Heart right ventricle (tissue), 16 donors: ENCODE data around the gene FBXO38. TPM values are rescaled to one million over a fixed set of nuclear protein-coding genes. Genes with fewer than 3 reads are reported as not detected.

Source experiments
- ATAC-seq, 8 donors: fragments of 200-7000 bp; cut with Tn5 transposase; one replicate each; pipeline ENCODE4 v1.9.1; 2020; ENCODE audit warnings: mild to moderate bottlenecking in 8 of 8, moderate library complexity in 8 of 8, moderate number of reproducible peaks in 1 of 8
- DNase-seq, 2 donors: peaks; one replicate each; pipeline ENCODE4 v3.0.0-alpha.2; 2020
- H3K27ac ChIP-seq, 10 donors: fragments of 200-600 bp; sonication (generic) in 2 of 10; one replicate each; pipeline versions ENCODE4 v1.5.0 to v1.8.0; 2020 to 2022; ENCODE audit warnings: mild to moderate bottlenecking in 3 of 10
- H3K27me3 ChIP-seq, 7 donors: fragments of 200-600 bp; one replicate each; pipeline ENCODE4 v1.8.0; 2021 to 2022; ENCODE audit warnings: mild to moderate bottlenecking in 2 of 7
- H3K36me3 ChIP-seq, 9 donors: fragments of 200-600 bp; sonication (generic) in 1 of 9; one replicate each; pipeline versions ENCODE4 v1.5.0 to v1.8.0; 2020 to 2022; ENCODE audit warnings: mild to moderate bottlenecking in 2 of 9
- H3K4me1 ChIP-seq, 9 donors: fragments of 200-600 bp; sonication (generic) in 1 of 9; one replicate each; pipeline versions ENCODE4 v1.5.0 to v1.8.0; 2020 to 2022; ENCODE audit warnings: mild to moderate bottlenecking in 4 of 9
- H3K4me3 ChIP-seq, 10 donors: fragments of 200-600 bp; sonication (generic) in 2 of 10; one replicate each; pipeline versions ENCODE4 v1.5.0 to v1.8.0; 2020 to 2022; ENCODE audit warnings: mild to moderate bottlenecking in 7 of 10, moderate library complexity in 2 of 10
- H3K9me3 ChIP-seq, 11 donors: fragments of 200-600 bp in 10 of 11; sonication (generic) in 2 of 11; one replicate each; pipeline versions ENCODE4 v1.5.0 to v1.8.0; 2013 to 2022; ENCODE audit warnings: mild to moderate bottlenecking in 2 of 11, control low read depth in 1 of 11, moderate library complexity in 1 of 11
- WGBS, 2 donors: extraction: QIAGEN DNeasy Blood & Tissue Kit; methylation state at CpG; one replicate each; pipeline ENCODE4 v1.1.7; 2013; ENCODE audit warnings: inconsistent platforms in 1 of 2; 5-methylcytosine and 5-hydroxymethylcytosine counted together
- intact Hi-C, 10 donors: fragments of 100-400 bp; cut with DNase I; formaldehyde crosslinking; loops; one replicate each; pipeline versions ENCODE4 v1.11.1 to v1.14.2; 2022
- polyA plus RNA-seq, 2 donors: library from polyadenylated mRNA; stranded (reverse); fragments of 200-250 nt; gene quantifications; one replicate each; pipeline ENCODE4 v1.2.3, GENCODE V29; 2013
- total RNA-seq, 10 donors: library from RNA; stranded (reverse); fragmentation: NEBNext Ultra II Directional in 3 of 10; extraction: Animal tissue kit (Norgen Biotek cat#: 25700) in 3 of 10; gene quantifications; one replicate each; pipeline versions ENCODE4 v1.2.1 to v1.2.4, GENCODE V29; 2021 to 2023
- TF ChIP-seq, protein P1 (sequence below), 9 donors: fragments of 200-600 bp; sonication (generic) in 2 of 9; IDR thresholded peaks; one replicate each; pipeline versions ENCODE4 v1.5.0 to v1.8.0; 2021 to 2022; ENCODE audit warnings: antibody characterized with exemption in 9 of 9, mild to moderate bottlenecking in 5 of 9, moderate library complexity in 1 of 9
- donor health status: Arrhythmogenic right ventricular cardiomyopathy.
- donor health status: ischemic (EF 13 %, LVEDD 7.1; RV severe dilation, severe dysfunction).
- donor health status: healthy with polysubstance abuse.
- donor health status: DM: no; HTN: yes; CAD: no.
- donor health status: DM: no; HTN: no; CAD: no.
- donor health status: ischemic (EF 25% LVEDD 6.9; RV normal size, moderate dysfunction).
- donor health status: ischemic (EF 25% LVEDD 5.7; RV mildly dilated, moderate dysfunction).
- donor health status: healthy.
- donor health status: DM: yes; HTN: yes; CAD: no.
- donor health status: Ischemic cardiomyopathy.
- donor health status: ischemic (EF 35%, LVEDD 5.7; RV mildly dilated, moderate dysfunction).
- donor health status: nonischemic (EF 11% LVEDD 7.7; RV severe dilation, severe dysfunction).
- donor health status: DM: yes; HTN: yes; CAD: no.
- donor health status: PGD.
- donor health status: ischemic (EF 29% LVEDD 5.4; RV normal size, mild dysfunction).
- donor health status: nonischemic (EF 23%, LVEDD 6.1; RV moderate dilation, normal function).

The FBXO38 gene
- total and polyA plus RNA-seq, 12 donors = 10.2 to 66.4 (median 46.6) TPM

DNA sequence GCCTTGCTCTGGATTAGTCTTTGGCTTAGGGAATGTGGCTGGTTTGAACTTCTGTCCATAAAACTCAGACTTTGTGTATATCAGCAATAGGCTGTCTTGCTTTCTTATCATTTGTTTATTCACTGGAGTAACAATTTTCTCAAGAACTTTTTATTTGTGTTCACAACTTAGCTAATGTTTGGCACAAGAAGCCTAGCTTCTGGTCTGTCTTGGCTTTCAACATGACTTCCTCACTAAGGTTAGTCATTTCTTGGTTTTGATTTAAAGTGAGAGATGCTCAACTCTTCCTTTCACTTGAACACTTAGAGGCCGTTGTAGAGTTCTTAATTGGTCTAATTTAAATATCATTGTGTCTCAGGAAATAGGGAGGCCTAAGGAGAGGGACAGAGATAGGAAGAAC, 4.9 kb downstream of the FBXO38 start:
- Histone ChIP-seq H3K27ac (peak overlapping the region in 5 of 10 donors; percentile 4 to 55 (median 39)), H3K36me3 (peaks cover 0 to 29% (median 3%) of the 10 kb centered on the region in 9 donors), H3K27me3 (no peaks in the 10 kb centered on the region), H3K4me1 (peaks cover 0 to 92% (median 68%) of the 10 kb centered on the region in 9 donors), H3K9me3 (no peaks in the 10 kb centered on the region), H3K4me3 (no peak overlapping the region)
- WGBS, 2 donors = 22 to 43% methylated on average over 1 of the region's 1 CpG
- ATAC-seq = no peak
- TF ChIP-seq, protein P1, sequence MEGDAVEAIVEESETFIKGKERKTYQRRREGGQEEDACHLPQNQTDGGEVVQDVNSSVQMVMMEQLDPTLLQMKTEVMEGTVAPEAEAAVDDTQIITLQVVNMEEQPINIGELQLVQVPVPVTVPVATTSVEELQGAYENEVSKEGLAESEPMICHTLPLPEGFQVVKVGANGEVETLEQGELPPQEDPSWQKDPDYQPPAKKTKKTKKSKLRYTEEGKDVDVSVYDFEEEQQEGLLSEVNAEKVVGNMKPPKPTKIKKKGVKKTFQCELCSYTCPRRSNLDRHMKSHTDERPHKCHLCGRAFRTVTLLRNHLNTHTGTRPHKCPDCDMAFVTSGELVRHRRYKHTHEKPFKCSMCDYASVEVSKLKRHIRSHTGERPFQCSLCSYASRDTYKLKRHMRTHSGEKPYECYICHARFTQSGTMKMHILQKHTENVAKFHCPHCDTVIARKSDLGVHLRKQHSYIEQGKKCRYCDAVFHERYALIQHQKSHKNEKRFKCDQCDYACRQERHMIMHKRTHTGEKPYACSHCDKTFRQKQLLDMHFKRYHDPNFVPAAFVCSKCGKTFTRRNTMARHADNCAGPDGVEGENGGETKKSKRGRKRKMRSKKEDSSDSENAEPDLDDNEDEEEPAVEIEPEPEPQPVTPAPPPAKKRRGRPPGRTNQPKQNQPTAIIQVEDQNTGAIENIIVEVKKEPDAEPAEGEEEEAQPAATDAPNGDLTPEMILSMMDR (IDR thresholded peaks at IDR 0.05) = no peak
- no peak for DNase-seq
- intact Hi-C loops = loop anchor here in 1 of 10 donors (10.0 kb wide), 1 partner anchor 434 kb away; no protein-coding TSS in a partner anchor

DNA sequence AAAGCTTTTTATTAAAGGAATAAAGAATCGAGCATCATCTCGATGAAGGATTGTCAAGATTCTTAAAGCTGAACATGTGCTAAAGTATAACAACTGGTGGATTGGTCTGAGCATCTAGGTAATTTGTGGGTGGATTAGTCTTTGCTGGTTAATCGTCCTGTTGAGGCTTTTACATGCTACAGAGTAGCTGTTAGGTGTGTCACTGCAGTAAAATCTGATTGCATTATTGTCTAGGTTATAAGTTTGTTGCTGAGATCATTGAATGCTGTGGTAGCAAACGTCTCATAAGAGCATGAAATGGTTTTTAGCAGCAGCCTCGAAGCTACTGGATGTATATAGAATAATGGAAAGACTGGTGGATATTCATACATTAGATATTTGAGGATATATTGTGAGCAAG, 7.2 kb downstream of the FBXO38 start:
- intact Hi-C loops = no loop called here
- ATAC-seq (no peak), DNase-seq (no peak)
- peaks cover 0 to 46% (median 10%) of the 10 kb centered on the region in 9 donors for H3K36me3 ChIP-seq
- WGBS, 2 donors = 66 to 71% methylated on average over 5 of the region's 5 CpGs
- no peaks in the 10 kb centered on the region for H3K9me3 ChIP-seq
- H3K27me3 ChIP-seq = no peaks in the 10 kb centered on the region
- peak overlapping the region in 4 of 10 donors; percentile 1 to 38 (median 17) for H3K27ac ChIP-seq
- TF ChIP-seq, protein P1 (IDR thresholded peaks at IDR 0.05) = no peak
- peaks cover 0 to 87% (median 57%) of the 10 kb centered on the region in 9 donors for H3K4me1 ChIP-seq
- no peak overlapping the region for H3K4me3 ChIP-seq

DNA sequence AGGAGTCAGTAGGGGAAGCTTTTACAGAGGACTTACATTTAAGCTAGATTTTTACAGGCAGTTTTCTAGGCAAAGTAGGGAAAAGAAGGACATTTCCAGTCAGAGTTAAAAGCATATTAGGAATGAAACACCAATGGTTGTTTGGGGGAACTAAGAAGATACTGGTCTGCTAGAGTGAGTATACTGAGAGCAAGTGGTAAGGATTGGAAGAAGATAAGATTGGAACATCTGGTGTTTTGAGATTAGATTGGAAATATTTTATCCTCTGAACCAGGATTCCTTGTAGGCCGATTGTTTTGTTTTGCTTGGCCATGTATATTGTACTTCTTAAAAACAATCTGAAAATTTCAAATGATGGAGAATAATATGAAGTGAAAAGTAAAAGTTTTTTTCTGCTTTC, 7.7 kb downstream of the FBXO38 start:
- ATAC-seq = no peak

DNA sequence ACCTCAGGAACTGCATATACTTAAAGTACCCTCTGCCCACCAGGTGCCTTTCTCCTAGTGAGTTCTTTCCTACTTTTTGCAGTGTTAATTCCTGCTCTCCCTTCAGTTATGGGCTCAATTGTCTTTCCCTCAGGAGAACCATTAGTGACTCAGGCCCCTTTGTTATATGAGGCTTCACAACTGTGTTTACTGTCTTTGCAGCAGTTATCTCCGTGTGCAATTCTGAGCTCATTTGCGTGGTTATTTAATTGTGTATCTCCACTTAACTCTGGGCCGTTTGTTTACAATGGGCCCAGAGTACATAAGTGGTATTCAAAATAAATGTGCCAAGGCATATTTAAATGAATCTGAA, 9.6 kb downstream of the FBXO38 start:
- Histone ChIP-seq H3K36me3 (peaks cover 0 to 56% (median 10%) of the 10 kb centered on the region in 9 donors), H3K9me3 (no peaks in the 10 kb centered on the region), H3K4me3 (no peak overlapping the region), H3K27ac (peak overlapping the region in 1 of 10 donors; percentile 27), H3K4me1 (peaks cover 0 to 83% (median 52%) of the 10 kb centered on the region in 9 donors), H3K27me3 (no peaks in the 10 kb centered on the region)
- DNase-seq (no peak), ATAC-seq (no peak)
- intact Hi-C loops = no loop called here
- TF ChIP-seq, protein P1 (IDR thresholded peaks at IDR 0.05) = no peak
- 50 to 60% methylated on average over 3 of the region's 3 CpGs for WGBS, 2 donors

More for the DNA sequence above, 7.7 kb downstream of the FBXO38 start:
- H3K27me3 ChIP-seq = no peaks in the 10 kb centered on the region
- H3K9me3 ChIP-seq = no peaks in the 10 kb centered on the region
- H3K36me3 ChIP-seq = peaks cover 0 to 47% (median 10%) of the 10 kb centered on the region in 9 donors
- 20 to 21% methylated on average over 1 of the region's 1 CpG for WGBS, 2 donors
- H3K27ac ChIP-seq = peak overlapping the region in 3 of 10 donors; percentile 9 to 38 (median 25)
- H3K4me3 ChIP-seq = no peak overlapping the region
- peaks cover 0 to 83% (median 54%) of the 10 kb centered on the region in 9 donors for H3K4me1 ChIP-seq
- TF ChIP-seq, protein P1 (IDR thresholded peaks at IDR 0.05) = no peak
- DNase-seq = no peak
- intact Hi-C loops = no loop called here
